WTC11 (cell line): ENCODE results near the gene GDF2. TPM values are rescaled to one million over a fixed set of nuclear protein-coding genes. Genes with fewer than 3 reads are reported as not detected.

Experiments used
- ATAC-seq: fragments of 200-7000 bp; cut with Tn5 transposase; 2 replicates; pipeline ENCODE4 v1.10.0; 2021; ENCODE audit warnings: mild to moderate bottlenecking, moderate library complexity
- CTCF ChIA-PET: fragments of 300-600 bp; sonication (Branson Sonifier 250); formaldehyde crosslinking; loops from one replicate; lab custom pipeline; 2021; ENCODE audit warnings: antibody characterized with exemption; lab: Charles Lee
- POLR2A ChIA-PET: fragments of 350-600 bp; sonication (Branson Sonifier 250); formaldehyde crosslinking; loops from one replicate; lab custom pipeline; 2021; ENCODE audit warnings: antibody characterized with exemption; lab: Charles Lee
- DNase-seq: peaks from one replicate; pipeline ENCODE4 v3.0.0; 2021; ENCODE audit warnings: low spot score
- H3K27ac Mint-ChIP-seq: 2 replicates; pipeline ENCODE4 v1.8.0; 2021; ENCODE audit warnings: mixed read lengths
- H3K27me3 Mint-ChIP-seq: 2 replicates; pipeline ENCODE4 v1.8.0; 2021; ENCODE audit warnings: low read depth, mild to moderate bottlenecking, moderate library complexity, mixed read lengths
- H3K36me3 Mint-ChIP-seq: 2 replicates; pipeline ENCODE4 v1.8.0; 2021; ENCODE audit warnings: mixed read lengths
- H3K4me1 Mint-ChIP-seq: 2 replicates; pipeline ENCODE4 v1.8.0; 2022; ENCODE audit warnings: mixed read lengths
- H3K4me3 Mint-ChIP-seq: 2 replicates; pipeline ENCODE4 v1.8.0; 2021; ENCODE audit warnings: mild to moderate bottlenecking, moderate library complexity, mixed read lengths
- H3K9me3 Mint-ChIP-seq: 2 replicates; pipeline ENCODE4 v1.8.0; 2021; ENCODE audit warnings: mixed read lengths
- CREM ChIP-seq: sonication (generic); formaldehyde crosslinking; IDR thresholded peaks from 2 replicates; pipeline ENCODE4 v1.8.1; 2022; ENCODE audit warnings: mild to moderate bottlenecking, missing genetic modification reagents, moderate library complexity
- HMGA2 ChIP-seq: fragments of 250-450 bp; sonication (Bioruptor Pico); IDR thresholded peaks from 2 replicates; pipeline ENCODE4 v1.4.0; 2021; ENCODE audit warnings: mild to moderate bottlenecking, moderate library complexity
- HMGXB4 ChIP-seq: sonication (generic); formaldehyde crosslinking; IDR thresholded peaks from 2 replicates; pipeline ENCODE4 v1.8.1; 2023; ENCODE audit warnings: mild to moderate bottlenecking, moderate library complexity, missing genetic modification reagents
- MYBL2 ChIP-seq: sonication (generic); formaldehyde crosslinking; IDR thresholded peaks from 2 replicates; pipeline ENCODE4 v1.8.1; 2023; ENCODE audit warnings: mild to moderate bottlenecking, moderate library complexity, missing genetic modification reagents
- NR3C1 ChIP-seq: sonication (generic); formaldehyde crosslinking; conservative IDR thresholded peaks from 2 replicates; pipeline ENCODE4 v1.8.1; 2023; ENCODE audit warnings: low read depth, mild to moderate bottlenecking, missing genetic modification reagents
- ZBTB21 ChIP-seq: sonication (generic); formaldehyde crosslinking; IDR thresholded peaks from 2 replicates; pipeline ENCODE4 v1.8.1; 2023; ENCODE audit warnings: mild to moderate bottlenecking, missing genetic modification reagents, borderline replicate concordance
- ZNF219 ChIP-seq: sonication (generic); formaldehyde crosslinking; IDR thresholded peaks from 2 replicates; pipeline ENCODE4 v1.8.0; 2023; ENCODE audit warnings: missing genetic modification reagents, mild to moderate bottlenecking, borderline replicate concordance
- ZNF263 ChIP-seq: sonication (generic); formaldehyde crosslinking; IDR thresholded peaks from 2 replicates; pipeline ENCODE4 v1.8.1; 2022; ENCODE audit warnings: low read depth, mild to moderate bottlenecking, moderate library complexity, missing genetic modification reagents
- ZNF416 ChIP-seq: fragments of 250-450 bp; sonication (Bioruptor Pico); IDR thresholded peaks from 2 replicates; pipeline ENCODE4 v1.9.0; 2021; ENCODE audit warnings: mild to moderate bottlenecking, inconsistent platforms
- ZNF532 ChIP-seq: fragments of 250-450 bp; sonication (Bioruptor Pico); IDR thresholded peaks from 2 replicates; pipeline ENCODE4 v1.9.0; 2021; ENCODE audit warnings: mild to moderate bottlenecking, borderline replicate concordance
- total RNA-seq: library from RNA; stranded (reverse); gene quantifications from 3 replicates; pipeline ENCODE4 v1.2.3, GENCODE V29; 2021
- TF ChIP-seq, protein P1 (sequence below): sonication (generic); formaldehyde crosslinking; IDR thresholded peaks from 2 replicates; pipeline ENCODE4 v1.8.1; 2022; ENCODE audit warnings: low read depth, mild to moderate bottlenecking, moderate library complexity, missing genetic modification reagents, borderline replicate concordance
- TF ChIP-seq, protein P2 (sequence below): sonication (generic); formaldehyde crosslinking; IDR thresholded peaks from 2 replicates; pipeline ENCODE4 v1.8.1; 2023; ENCODE audit warnings: mild to moderate bottlenecking, missing genetic modification reagents, borderline replicate concordance
- TF ChIP-seq, protein P3 (sequence below): fragments of 250-450 bp; sonication (Bioruptor Pico); IDR thresholded peaks from 2 replicates; pipeline ENCODE4 v1.9.0; 2021; ENCODE audit warnings: mild to moderate bottlenecking

Gene GDF2
- total RNA-seq, 1 experiment from 2014 or later: not detected

DNA sequence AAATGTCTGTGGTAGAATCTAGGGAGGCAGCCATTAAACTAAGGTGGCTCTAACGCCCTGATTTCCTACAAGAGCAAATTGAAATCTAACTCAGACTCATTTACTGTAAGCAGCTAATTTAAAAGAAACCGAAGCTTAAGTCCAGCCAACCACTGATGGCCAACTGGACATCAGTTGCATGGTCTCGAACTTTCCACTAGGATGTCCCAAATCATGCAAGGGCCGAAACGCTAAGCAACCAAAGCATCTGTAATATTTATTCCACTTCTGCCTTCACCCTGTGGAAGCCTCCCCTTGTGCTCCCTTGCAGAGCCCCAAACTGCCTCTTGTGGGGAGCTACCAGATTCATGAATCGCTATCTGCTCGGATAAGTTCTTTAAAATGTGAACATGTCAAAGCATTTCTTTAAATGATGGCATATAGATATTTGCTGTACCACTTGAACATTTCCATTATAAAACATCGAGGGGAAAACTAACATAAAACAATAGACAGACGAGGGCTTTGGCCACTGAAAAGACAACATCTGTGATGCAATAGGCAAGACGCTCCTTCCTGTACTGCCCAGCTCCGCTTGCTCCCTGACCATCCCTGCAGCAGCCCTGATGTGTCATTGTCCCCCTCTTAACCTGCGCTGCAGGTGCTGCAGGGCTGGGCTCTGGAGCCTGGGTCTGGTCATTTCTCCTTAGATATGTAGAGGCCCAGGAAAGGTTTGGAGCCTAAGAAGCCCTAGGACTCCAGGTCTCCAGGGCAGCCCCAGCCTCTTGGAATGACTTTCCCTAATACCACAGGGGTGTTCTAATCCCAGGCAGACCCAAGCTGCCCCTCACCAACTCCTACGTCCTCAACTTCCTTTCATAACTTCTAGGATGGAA is 23.0 kb downstream of the GDF2 start:
- no peak overlapping the region for H3K27ac Mint-ChIP-seq
- H3K4me1 Mint-ChIP-seq: peaks cover 25% of the 10 kb centered on the region
- no peak overlapping the region for H3K4me3 Mint-ChIP-seq

More for the DNA sequence above, 23.0 kb downstream of the GDF2 start:
- TF ChIP-seq HMGXB4 (CRISPR knock-in tag): no peak
- TF ChIP-seq, protein P1, sequence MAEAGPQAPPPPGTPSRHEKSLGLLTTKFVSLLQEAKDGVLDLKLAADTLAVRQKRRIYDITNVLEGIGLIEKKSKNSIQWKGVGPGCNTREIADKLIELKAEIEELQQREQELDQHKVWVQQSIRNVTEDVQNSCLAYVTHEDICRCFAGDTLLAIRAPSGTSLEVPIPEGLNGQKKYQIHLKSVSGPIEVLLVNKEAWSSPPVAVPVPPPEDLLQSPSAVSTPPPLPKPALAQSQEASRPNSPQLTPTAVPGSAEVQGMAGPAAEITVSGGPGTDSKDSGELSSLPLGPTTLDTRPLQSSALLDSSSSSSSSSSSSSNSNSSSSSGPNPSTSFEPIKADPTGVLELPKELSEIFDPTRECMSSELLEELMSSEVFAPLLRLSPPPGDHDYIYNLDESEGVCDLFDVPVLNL (CRISPR knock-in tag): no peak
- TF ChIP-seq HMGA2 (CRISPR knock-in tag): no peak
- TF ChIP-seq, protein P2, sequence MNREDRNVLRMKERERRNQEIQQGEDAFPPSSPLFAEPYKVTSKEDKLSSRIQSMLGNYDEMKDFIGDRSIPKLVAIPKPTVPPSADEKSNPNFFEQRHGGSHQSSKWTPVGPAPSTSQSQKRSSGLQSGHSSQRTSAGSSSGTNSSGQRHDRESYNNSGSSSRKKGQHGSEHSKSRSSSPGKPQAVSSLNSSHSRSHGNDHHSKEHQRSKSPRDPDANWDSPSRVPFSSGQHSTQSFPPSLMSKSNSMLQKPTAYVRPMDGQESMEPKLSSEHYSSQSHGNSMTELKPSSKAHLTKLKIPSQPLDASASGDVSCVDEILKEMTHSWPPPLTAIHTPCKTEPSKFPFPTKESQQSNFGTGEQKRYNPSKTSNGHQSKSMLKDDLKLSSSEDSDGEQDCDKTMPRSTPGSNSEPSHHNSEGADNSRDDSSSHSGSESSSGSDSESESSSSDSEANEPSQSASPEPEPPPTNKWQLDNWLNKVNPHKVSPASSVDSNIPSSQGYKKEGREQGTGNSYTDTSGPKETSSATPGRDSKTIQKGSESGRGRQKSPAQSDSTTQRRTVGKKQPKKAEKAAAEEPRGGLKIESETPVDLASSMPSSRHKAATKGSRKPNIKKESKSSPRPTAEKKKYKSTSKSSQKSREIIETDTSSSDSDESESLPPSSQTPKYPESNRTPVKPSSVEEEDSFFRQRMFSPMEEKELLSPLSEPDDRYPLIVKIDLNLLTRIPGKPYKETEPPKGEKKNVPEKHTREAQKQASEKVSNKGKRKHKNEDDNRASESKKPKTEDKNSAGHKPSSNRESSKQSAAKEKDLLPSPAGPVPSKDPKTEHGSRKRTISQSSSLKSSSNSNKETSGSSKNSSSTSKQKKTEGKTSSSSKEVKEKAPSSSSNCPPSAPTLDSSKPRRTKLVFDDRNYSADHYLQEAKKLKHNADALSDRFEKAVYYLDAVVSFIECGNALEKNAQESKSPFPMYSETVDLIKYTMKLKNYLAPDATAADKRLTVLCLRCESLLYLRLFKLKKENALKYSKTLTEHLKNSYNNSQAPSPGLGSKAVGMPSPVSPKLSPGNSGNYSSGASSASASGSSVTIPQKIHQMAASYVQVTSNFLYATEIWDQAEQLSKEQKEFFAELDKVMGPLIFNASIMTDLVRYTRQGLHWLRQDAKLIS (CRISPR knock-in tag): no peak
- TF ChIP-seq NR3C1 (CRISPR knock-in tag): no peak
- no peak for TF ChIP-seq CREM (CRISPR knock-in tag)
- TF ChIP-seq ZNF416: no peak
- no peak for TF ChIP-seq ZBTB21
- no peak for TF ChIP-seq MYBL2 (CRISPR knock-in tag)
- TF ChIP-seq ZNF219: no peak
- TF ChIP-seq ZNF263 (CRISPR knock-in tag): no peak
- TF ChIP-seq ZNF532 (CRISPR knock-in tag): no peak
- TF ChIP-seq, protein P3, sequence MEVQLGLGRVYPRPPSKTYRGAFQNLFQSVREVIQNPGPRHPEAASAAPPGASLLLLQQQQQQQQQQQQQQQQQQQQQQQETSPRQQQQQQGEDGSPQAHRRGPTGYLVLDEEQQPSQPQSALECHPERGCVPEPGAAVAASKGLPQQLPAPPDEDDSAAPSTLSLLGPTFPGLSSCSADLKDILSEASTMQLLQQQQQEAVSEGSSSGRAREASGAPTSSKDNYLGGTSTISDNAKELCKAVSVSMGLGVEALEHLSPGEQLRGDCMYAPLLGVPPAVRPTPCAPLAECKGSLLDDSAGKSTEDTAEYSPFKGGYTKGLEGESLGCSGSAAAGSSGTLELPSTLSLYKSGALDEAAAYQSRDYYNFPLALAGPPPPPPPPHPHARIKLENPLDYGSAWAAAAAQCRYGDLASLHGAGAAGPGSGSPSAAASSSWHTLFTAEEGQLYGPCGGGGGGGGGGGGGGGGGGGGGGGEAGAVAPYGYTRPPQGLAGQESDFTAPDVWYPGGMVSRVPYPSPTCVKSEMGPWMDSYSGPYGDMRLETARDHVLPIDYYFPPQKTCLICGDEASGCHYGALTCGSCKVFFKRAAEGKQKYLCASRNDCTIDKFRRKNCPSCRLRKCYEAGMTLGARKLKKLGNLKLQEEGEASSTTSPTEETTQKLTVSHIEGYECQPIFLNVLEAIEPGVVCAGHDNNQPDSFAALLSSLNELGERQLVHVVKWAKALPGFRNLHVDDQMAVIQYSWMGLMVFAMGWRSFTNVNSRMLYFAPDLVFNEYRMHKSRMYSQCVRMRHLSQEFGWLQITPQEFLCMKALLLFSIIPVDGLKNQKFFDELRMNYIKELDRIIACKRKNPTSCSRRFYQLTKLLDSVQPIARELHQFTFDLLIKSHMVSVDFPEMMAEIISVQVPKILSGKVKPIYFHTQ: no peak
- DNase-seq (no peak), ATAC-seq (no peak)
- ChIA-PET POLR2A (no interaction called here), CTCF (interaction anchor here (1.1 kb wide), 1 partner anchor 34 kb away, joined by 3 read pairs; no protein-coding TSS in a partner anchor)
- Mint-ChIP-seq H3K36me3 (no peaks in the 10 kb centered on the region), H3K9me3 (no peaks in the 10 kb centered on the region), H3K27me3 (no peaks in the 10 kb centered on the region)
